CD8-positive, alpha-beta memory T cell (primary cell): ENCODE results near the gene LRP5. TPM values are rescaled to one million over a fixed set of nuclear protein-coding genes. Genes with fewer than 3 reads are reported as not detected.

Experiments
- CTCF ChIA-PET: fragments of 350-600 bp; sonication (Branson Sonifier 250); formaldehyde crosslinking; loops from one replicate; lab custom pipeline; 2021; ENCODE audit warnings: antibody characterized with exemption; lab: Charles Lee
- POLR2A ChIA-PET: fragments of 350-600 bp; sonication (Branson Sonifier 250); formaldehyde crosslinking; loops from one replicate; lab custom pipeline; 2021; ENCODE audit warnings: antibody characterized with exemption; lab: Charles Lee
- DNase-seq, 5 donors: peaks; one replicate each; pipeline versions ENCODE4 v3.0.0 to v3.0.0-alpha.2; 2020 to 2022; ENCODE audit warnings: mixed read lengths in 1 of 5
- H3K27ac ChIP-seq: one replicate; pipeline ENCODE4 v1.7.0; 2013; ENCODE audit warnings: low read depth, mild to moderate bottlenecking, low read length, moderate library complexity
- H3K27me3 ChIP-seq: 2 replicates; pipeline ENCODE4 v1.7.0; 2013; ENCODE audit warnings: low read length, mild to moderate bottlenecking; ENCODE audit not compliant: insufficient read depth, poor library complexity, severe bottlenecking
- H3K36me3 ChIP-seq: 2 replicates; pipeline ENCODE4 v1.7.0; 2013; ENCODE audit warnings: mild to moderate bottlenecking, low read length, moderate library complexity; ENCODE audit not compliant: insufficient read depth
- H3K4me1 ChIP-seq: 2 replicates; pipeline ENCODE4 v1.7.0; 2013; ENCODE audit warnings: mild to moderate bottlenecking, low read length, moderate library complexity; ENCODE audit not compliant: insufficient read depth
- H3K4me3 ChIP-seq: 2 replicates; pipeline ENCODE4 v1.7.0; 2013; ENCODE audit warnings: mild to moderate bottlenecking, low read length
- H3K9me3 ChIP-seq: 2 replicates; pipeline ENCODE4 v1.7.0; 2013; ENCODE audit warnings: mild to moderate bottlenecking, low read length
- H3K27ac Mint-ChIP-seq, 8 donors: one replicate each; pipeline ENCODE4 v1.8.0; 2020 to 2021; ENCODE audit warnings: mixed read lengths in 8 of 8, mild to moderate bottlenecking in 6 of 8, inconsistent platforms in 3 of 8, moderate library complexity in 3 of 8
- H3K27me3 Mint-ChIP-seq, 2 donors: one replicate each; pipeline ENCODE4 v1.8.0; 2020 to 2021; ENCODE audit warnings: mixed read lengths in 2 of 2, mild to moderate bottlenecking in 1 of 2, moderate library complexity in 1 of 2
- H3K36me3 Mint-ChIP-seq, 3 donors: one replicate each; pipeline ENCODE4 v1.8.0; 2020 to 2021; ENCODE audit warnings: mixed read lengths in 3 of 3, inconsistent platforms in 1 of 3, mild to moderate bottlenecking in 1 of 3
- H3K4me1 Mint-ChIP-seq, 3 donors: one replicate each; pipeline ENCODE4 v1.8.0; 2020 to 2021; ENCODE audit warnings: mixed read lengths in 3 of 3, inconsistent platforms in 1 of 3, mild to moderate bottlenecking in 1 of 3
- H3K4me3 Mint-ChIP-seq, 7 donors: one replicate each; pipeline ENCODE4 v1.8.0; 2020 to 2021; ENCODE audit warnings: mixed read lengths in 7 of 7, mild to moderate bottlenecking in 6 of 7, moderate library complexity in 4 of 7, inconsistent platforms in 2 of 7
- H3K9me3 Mint-ChIP-seq, 5 donors: one replicate each; pipeline ENCODE4 v1.8.0; 2020 to 2022; ENCODE audit warnings: mixed read lengths in 5 of 5, mild to moderate bottlenecking in 3 of 5, moderate library complexity in 2 of 5, inconsistent platforms in 1 of 5
- polyA plus RNA-seq: library from polyadenylated mRNA; unstranded; fragments of 300-500 nt; fragmentation: Illumina TruSeq; gene quantifications from one replicate; pipeline ENCODE4 v1.2.3, GENCODE V29; 2021
- total RNA-seq, 2 experiments: library from RNA; stranded (reverse); gene quantifications; one replicate each; pipeline ENCODE4 v1.2.3, GENCODE V29; 2021

The LRP5 gene
- total and polyA plus RNA-seq, 3 experiments from 2014 or later, result 0.68 to 9.9 (median 7.5) TPM

- Mint-ChIP-seq H3K27me3 (peaks cover 8 to 16% of the 10 kb centered on the region in 2 donors), H3K4me1 (peaks cover 9 to 13% (median 11%) of the 10 kb centered on the region in 3 donors), H3K4me3 (no peak overlapping the region), H3K36me3 (no peaks in the 10 kb centered on the region), H3K9me3 (no peaks in the 10 kb centered on the region), H3K27ac (no peak overlapping the region)
- ChIA-PET POLR2A (no interaction called here), CTCF (interaction anchor here (1.8 kb wide), 1 partner anchor 127 kb away, joined by 5 read pairs; no protein-coding TSS in a partner anchor)
- Histone ChIP-seq H3K36me3 (no peaks in the 10 kb centered on the region), H3K9me3 (no peaks in the 10 kb centered on the region), H3K4me1 (no peaks in the 10 kb centered on the region), H3K4me3 (no peak overlapping the region), H3K27me3 (no peaks in the 10 kb centered on the region), H3K27ac (no peak overlapping the region)
- no peak for DNase-seq
Measured at GRCh38 chr11:68384530-68385081, 72.2 kb downstream of the LRP5 start.

GRCh38 chr11:68385128-68385527, 72.7 kb downstream of the LRP5 start:
- H3K4me3 ChIP-seq, result no peak overlapping the region
- no peak for DNase-seq
- CTCF ChIA-PET, result interaction anchor here (1.8 kb wide), 1 partner anchor 127 kb away, joined by 5 read pairs; no protein-coding TSS in a partner anchor
- POLR2A ChIA-PET, result interaction anchor here (0.6 kb wide), 2 partner anchors 10 to 1853 kb away, joined by 4 to 7 read pairs; no protein-coding TSS in a partner anchor
- Mint-ChIP-seq H3K4me3 (no peak overlapping the region), H3K4me1 (peaks cover 7 to 10% (median 9%) of the 10 kb centered on the region in 3 donors), H3K36me3 (no peaks in the 10 kb centered on the region), H3K27me3 (peaks cover 6 to 10% of the 10 kb centered on the region in 2 donors), H3K27ac (no peak overlapping the region), H3K9me3 (no peaks in the 10 kb centered on the region)
- H3K27ac ChIP-seq, result no peak overlapping the region
- no peaks in the 10 kb centered on the region for H3K27me3 ChIP-seq
- no peaks in the 10 kb centered on the region for H3K9me3 ChIP-seq
- no peaks in the 10 kb centered on the region for H3K4me1 ChIP-seq
- H3K36me3 ChIP-seq, result no peaks in the 10 kb centered on the region

DNA sequence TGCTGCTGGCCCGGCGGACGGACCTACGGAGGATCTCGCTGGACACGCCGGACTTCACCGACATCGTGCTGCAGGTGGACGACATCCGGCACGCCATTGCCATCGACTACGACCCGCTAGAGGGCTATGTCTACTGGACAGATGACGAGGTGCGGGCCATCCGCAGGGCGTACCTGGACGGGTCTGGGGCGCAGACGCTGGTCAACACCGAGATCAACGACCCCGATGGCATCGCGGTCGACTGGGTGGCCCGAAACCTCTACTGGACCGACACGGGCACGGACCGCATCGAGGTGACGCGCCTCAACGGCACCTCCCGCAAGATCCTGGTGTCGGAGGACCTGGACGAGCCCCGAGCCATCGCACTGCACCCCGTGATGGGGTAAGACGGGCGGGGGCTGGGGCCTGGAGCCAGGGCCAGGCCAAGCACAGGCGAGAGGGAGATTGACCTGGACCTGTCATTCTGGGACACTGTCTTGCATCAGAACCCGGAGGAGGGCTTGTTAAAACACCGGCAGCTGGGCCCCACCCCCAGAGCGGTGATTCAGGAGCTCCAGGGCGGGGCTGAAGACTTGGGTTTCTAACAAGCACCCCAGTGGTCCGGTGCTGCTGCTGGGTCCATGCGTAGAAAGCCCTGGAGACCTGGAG, 74.1 kb downstream of the LRP5 start:
- H3K4me3 Mint-ChIP-seq, result no peak overlapping the region
- H3K4me1 Mint-ChIP-seq, result no peaks in the 10 kb centered on the region
- H3K9me3 Mint-ChIP-seq, result no peaks in the 10 kb centered on the region
- H3K4me3 ChIP-seq, result no peak overlapping the region
- ChIA-PET CTCF (interaction anchor here (1.8 kb wide), 1 partner anchor 129 kb away, joined by 5 read pairs; no protein-coding TSS in a partner anchor), POLR2A (no interaction called here)
- H3K4me1 ChIP-seq, result no peaks in the 10 kb centered on the region
- no peak for DNase-seq
- no peaks in the 10 kb centered on the region for H3K9me3 ChIP-seq
- no peak overlapping the region for H3K27ac ChIP-seq
- no peaks in the 10 kb centered on the region for H3K27me3 ChIP-seq
- H3K27me3 Mint-ChIP-seq, result peaks cover 0 to 3% of the 10 kb centered on the region in 2 donors
- H3K36me3 ChIP-seq, result no peaks in the 10 kb centered on the region
- H3K27ac Mint-ChIP-seq, result no peak overlapping the region
- no peaks in the 10 kb centered on the region for H3K36me3 Mint-ChIP-seq

- no peaks in the 10 kb centered on the region for H3K9me3 Mint-ChIP-seq
- no peak for DNase-seq
- ChIA-PET POLR2A (no interaction called here), CTCF (no interaction called here)
- H3K4me3 Mint-ChIP-seq, result no peak overlapping the region
- no peaks in the 10 kb centered on the region for H3K36me3 Mint-ChIP-seq
- no peaks in the 10 kb centered on the region for H3K9me3 ChIP-seq
- no peaks in the 10 kb centered on the region for H3K4me1 ChIP-seq
- H3K27me3 Mint-ChIP-seq, result peaks cover 0 to 3% of the 10 kb centered on the region in 2 donors
- no peak overlapping the region for H3K4me3 ChIP-seq
- H3K27me3 ChIP-seq, result no peaks in the 10 kb centered on the region
- H3K27ac Mint-ChIP-seq, result no peak overlapping the region
- no peaks in the 10 kb centered on the region for H3K36me3 ChIP-seq
- no peak overlapping the region for H3K27ac ChIP-seq
- H3K4me1 Mint-ChIP-seq, result no peaks in the 10 kb centered on the region
Measured at GRCh38 chr11:68387840-68388239, 75.4 kb downstream of the LRP5 start.

DNA sequence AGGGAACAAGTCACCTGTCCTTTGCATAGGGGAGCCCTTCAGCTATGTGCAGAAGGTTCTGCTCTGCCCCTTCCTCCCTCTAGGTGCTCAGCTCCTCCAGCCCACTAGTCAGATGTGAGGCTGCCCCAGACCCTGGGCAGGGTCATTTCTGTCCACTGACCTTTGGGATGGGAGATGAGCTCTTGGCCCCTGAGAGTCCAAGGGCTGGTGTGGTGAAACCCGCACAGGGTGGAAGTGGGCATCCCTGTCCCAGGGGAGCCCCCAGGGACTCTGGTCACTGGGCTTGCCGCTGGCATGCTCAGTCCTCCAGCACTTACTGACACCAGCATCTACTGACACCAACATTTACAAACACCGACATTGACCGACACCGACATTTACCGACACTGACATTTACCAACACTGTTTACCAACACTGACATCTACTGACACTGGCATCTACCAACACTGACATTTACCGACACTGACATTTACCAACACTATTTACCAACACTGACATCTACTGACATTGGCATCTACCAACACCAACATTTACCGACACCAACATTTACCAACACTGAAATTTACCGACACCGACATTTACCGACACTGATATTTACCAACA, 76.3 kb downstream of the LRP5 start:
- Histone ChIP-seq H3K27me3 (no peaks in the 10 kb centered on the region), H3K4me1 (no peaks in the 10 kb centered on the region), H3K4me3 (no peak overlapping the region), H3K36me3 (no peaks in the 10 kb centered on the region), H3K27ac (no peak overlapping the region), H3K9me3 (no peaks in the 10 kb centered on the region)
- no peaks in the 10 kb centered on the region for H3K4me1 Mint-ChIP-seq
- POLR2A ChIA-PET, result no interaction called here
- H3K4me3 Mint-ChIP-seq, result no peak overlapping the region
- no peaks in the 10 kb centered on the region for H3K9me3 Mint-ChIP-seq
- CTCF ChIA-PET, result no interaction called here
- no peaks in the 10 kb centered on the region for H3K36me3 Mint-ChIP-seq
- no peak for DNase-seq
- H3K27ac Mint-ChIP-seq, result no peak overlapping the region
- peaks cover 0 to 3% of the 10 kb centered on the region in 2 donors for H3K27me3 Mint-ChIP-seq

- CTCF ChIA-PET, result no interaction called here
Measured at GRCh38 chr11:68390315-68390714, 77.9 kb downstream of the LRP5 start.

GRCh38 chr11:68392822-68393221, 80.4 kb downstream of the LRP5 start:
- Mint-ChIP-seq H3K9me3 (no peaks in the 10 kb centered on the region), H3K27ac (no peak overlapping the region), H3K36me3 (no peaks in the 10 kb centered on the region), H3K4me1 (no peaks in the 10 kb centered on the region), H3K27me3 (no peaks in the 10 kb centered on the region), H3K4me3 (no peak overlapping the region)
- Histone ChIP-seq H3K4me3 (no peak overlapping the region), H3K4me1 (no peaks in the 10 kb centered on the region), H3K36me3 (no peaks in the 10 kb centered on the region), H3K9me3 (no peaks in the 10 kb centered on the region), H3K27me3 (no peaks in the 10 kb centered on the region), H3K27ac (no peak overlapping the region)
- ChIA-PET CTCF (no interaction called here), POLR2A (no interaction called here)
- no peak for DNase-seq

More at GRCh38 chr11:68390315-68390714, 77.9 kb downstream of the LRP5 start:
- Histone ChIP-seq H3K4me1 (no peaks in the 10 kb centered on the region), H3K4me3 (no peak overlapping the region), H3K27me3 (no peaks in the 10 kb centered on the region), H3K27ac (no peak overlapping the region), H3K36me3 (no peaks in the 10 kb centered on the region), H3K9me3 (no peaks in the 10 kb centered on the region)
- POLR2A ChIA-PET, result no interaction called here
- Mint-ChIP-seq H3K27me3 (no peaks in the 10 kb centered on the region), H3K36me3 (no peaks in the 10 kb centered on the region), H3K4me3 (peak overlapping the region in 1 of 7 donors; percentile 56), H3K9me3 (no peaks in the 10 kb centered on the region), H3K27ac (no peak overlapping the region), H3K4me1 (no peaks in the 10 kb centered on the region)
- DNase-seq, result no peak

GRCh38 chr11:68396516-68396915, 84.1 kb downstream of the LRP5 start:
- no peaks in the 10 kb centered on the region for H3K4me1 Mint-ChIP-seq
- no peaks in the 10 kb centered on the region for H3K9me3 ChIP-seq
- no peaks in the 10 kb centered on the region for H3K36me3 Mint-ChIP-seq
- DNase-seq, result no peak
- no peaks in the 10 kb centered on the region for H3K4me1 ChIP-seq
- H3K9me3 Mint-ChIP-seq, result no peaks in the 10 kb centered on the region
- CTCF ChIA-PET, result no interaction called here
- no peak overlapping the region for H3K27ac ChIP-seq
- no peak overlapping the region for H3K4me3 Mint-ChIP-seq
- H3K36me3 ChIP-seq, result no peaks in the 10 kb centered on the region
- H3K27me3 ChIP-seq, result no peaks in the 10 kb centered on the region
- no peak overlapping the region for H3K27ac Mint-ChIP-seq
- no peaks in the 10 kb centered on the region for H3K27me3 Mint-ChIP-seq
- POLR2A ChIA-PET, result no interaction called here
- no peak overlapping the region for H3K4me3 ChIP-seq
